Measurements from ENCODE around the gene KLHDC7B.
A peak's percentile ranks its signal among the peaks of the same experiment; 100 is the strongest.

The KLHDC7B gene

GRCh38 chr22:50545522-50546325 is at the start of gene KLHDC7B:
Gene KLHDC7B (plus strand): TSS chr22:50545899. CDS start chr22:50546244, 345 bp downstream.
- no peak for DNase-seq (ENCODE audit: low read depth)

GRCh38 chr22:50497093-50497492 is 48.6 kb upstream of the KLHDC7B start:
- DNase-seq (ENCODE audit: low read depth), result no peak

GRCh38 chr22:50498322-50498890 is 47.3 kb upstream of the KLHDC7B start:
- DNase-seq (ENCODE audit: low read depth), result no peak

- DNase-seq (ENCODE audit: low read depth), result no peak
Observed at GRCh38 chr22:50500452-50500851, 45.2 kb upstream of the KLHDC7B start.

GRCh38 chr22:50502096-50502495 is 43.6 kb upstream of the KLHDC7B start:
- DNase-seq (ENCODE audit: low read depth), result no peak

- DNase-seq (ENCODE audit: low read depth), result no peak
Observed at GRCh38 chr22:50502628-50503474, 42.8 kb upstream of the KLHDC7B start.

GRCh38 chr22:50503475-50504145 is 42.1 kb upstream of the KLHDC7B start:
- no peak for DNase-seq (ENCODE audit: low read depth)

- DNase-seq (ENCODE audit: low read depth), result no peak
Observed at GRCh38 chr22:50504369-50505211, 41.1 kb upstream of the KLHDC7B start.

GRCh38 chr22:50505276-50505775 is 40.4 kb upstream of the KLHDC7B start:
- DNase-seq (ENCODE audit: low read depth), result no peak

- no peak for DNase-seq (ENCODE audit: low read depth)
Observed at GRCh38 chr22:50505776-50506610, 39.7 kb upstream of the KLHDC7B start.

GRCh38 chr22:50506611-50507420 is 38.9 kb upstream of the KLHDC7B start:
- DNase-seq (ENCODE audit: low read depth), result no peak

- no peak for DNase-seq (ENCODE audit: low read depth)
Observed at GRCh38 chr22:50507421-50507990, 38.2 kb upstream of the KLHDC7B start, which contains the start of gene LMF2. Gene LMF2 (minus strand): TSS chr22:50507702. CDS start chr22:50507675, 27 bp downstream.

GRCh38 chr22:50507991-50508884 is 37.5 kb upstream of the KLHDC7B start, which contains the start of gene NCAPH2:
Gene NCAPH2 (plus strand): TSS chr22:50508224. CDS start chr22:50508338, 114 bp downstream.
- DNase-seq (ENCODE audit: low read depth), result peak; percentile 72

GRCh38 chr22:50508897-50509296 is 36.8 kb upstream of the KLHDC7B start:
- no peak for DNase-seq (ENCODE audit: low read depth)

- DNase-seq (ENCODE audit: low read depth), result no peak
Observed at GRCh38 chr22:50513175-50513574, 32.5 kb upstream of the KLHDC7B start.

- DNase-seq (ENCODE audit: low read depth), result no peak
Observed at GRCh38 chr22:50516068-50516467, 29.6 kb upstream of the KLHDC7B start.

- DNase-seq (ENCODE audit: low read depth), result no peak
Observed at GRCh38 chr22:50516891-50517290, 28.8 kb upstream of the KLHDC7B start.
